AG20443 (cell line): ENCODE results near the gene TCF7L2.
A peak's percentile ranks its signal among the peaks of the same experiment; 100 is the strongest.
"Not testable (repeated sequence)": the region's sequence is repeated elsewhere in the genome, so short reads cannot be mapped to it uniquely, and the experiment has no call there.

Experiments
- DNase-seq: peaks from one replicate; pipeline ENCODE4 v3.0.0; 2012; ENCODE audit warnings: low spot score, mixed read lengths

Gene TCF7L2

DNA sequence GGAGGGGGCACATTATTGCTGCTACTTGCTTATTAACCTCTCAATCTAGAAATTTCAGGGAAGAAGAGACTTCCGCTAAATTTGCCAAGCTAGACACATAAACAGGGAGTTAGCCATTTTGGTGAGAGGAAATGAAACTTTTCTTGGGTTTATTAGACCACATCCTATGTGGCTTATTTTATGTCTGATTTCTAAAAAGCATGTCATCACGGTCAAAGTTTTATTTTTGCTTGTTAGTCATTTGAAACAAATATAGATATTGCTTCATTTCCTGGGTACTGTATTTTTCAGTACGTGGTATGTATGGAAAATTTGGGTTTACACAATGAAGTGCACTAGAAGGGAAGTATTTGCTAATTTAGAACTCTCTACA lies 144.1 kb downstream of the TCF7L2 start:
- DNase-seq = no peak

DNA sequence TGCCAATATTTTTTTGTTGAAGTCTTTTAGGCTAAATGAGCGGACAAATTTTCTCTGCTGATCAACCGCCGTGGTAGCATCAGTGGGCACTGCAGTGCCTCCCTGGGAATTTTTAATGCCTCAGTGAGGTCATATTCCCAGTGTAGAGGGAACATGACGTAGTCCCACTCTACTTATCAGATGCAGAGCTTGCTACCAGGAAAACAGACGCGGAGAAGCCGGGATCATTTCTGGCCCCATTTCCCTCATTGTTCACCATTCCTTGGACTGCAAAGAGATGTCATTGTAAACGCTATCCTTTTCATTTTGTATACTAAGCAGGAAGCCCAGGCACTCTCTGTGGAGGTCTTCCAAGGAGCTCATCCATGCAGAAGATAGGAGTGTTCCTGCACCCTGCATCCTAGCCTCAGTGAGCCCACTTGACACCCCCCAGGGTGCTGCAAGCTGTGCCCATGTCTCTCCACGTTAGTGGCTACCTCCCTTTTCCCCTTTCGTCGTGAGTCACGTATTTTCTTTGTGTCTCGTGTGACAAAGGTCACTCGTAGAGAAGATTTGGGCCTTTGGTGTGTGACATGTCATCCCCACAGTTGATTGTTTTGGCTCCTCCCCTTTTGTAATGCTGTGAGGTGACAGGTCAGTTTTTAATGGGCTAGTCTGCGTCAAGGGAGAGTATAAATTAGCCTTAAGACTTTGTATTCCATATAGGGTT lies 145.5 kb downstream of the TCF7L2 start:
- DNase-seq = no peak

DNA sequence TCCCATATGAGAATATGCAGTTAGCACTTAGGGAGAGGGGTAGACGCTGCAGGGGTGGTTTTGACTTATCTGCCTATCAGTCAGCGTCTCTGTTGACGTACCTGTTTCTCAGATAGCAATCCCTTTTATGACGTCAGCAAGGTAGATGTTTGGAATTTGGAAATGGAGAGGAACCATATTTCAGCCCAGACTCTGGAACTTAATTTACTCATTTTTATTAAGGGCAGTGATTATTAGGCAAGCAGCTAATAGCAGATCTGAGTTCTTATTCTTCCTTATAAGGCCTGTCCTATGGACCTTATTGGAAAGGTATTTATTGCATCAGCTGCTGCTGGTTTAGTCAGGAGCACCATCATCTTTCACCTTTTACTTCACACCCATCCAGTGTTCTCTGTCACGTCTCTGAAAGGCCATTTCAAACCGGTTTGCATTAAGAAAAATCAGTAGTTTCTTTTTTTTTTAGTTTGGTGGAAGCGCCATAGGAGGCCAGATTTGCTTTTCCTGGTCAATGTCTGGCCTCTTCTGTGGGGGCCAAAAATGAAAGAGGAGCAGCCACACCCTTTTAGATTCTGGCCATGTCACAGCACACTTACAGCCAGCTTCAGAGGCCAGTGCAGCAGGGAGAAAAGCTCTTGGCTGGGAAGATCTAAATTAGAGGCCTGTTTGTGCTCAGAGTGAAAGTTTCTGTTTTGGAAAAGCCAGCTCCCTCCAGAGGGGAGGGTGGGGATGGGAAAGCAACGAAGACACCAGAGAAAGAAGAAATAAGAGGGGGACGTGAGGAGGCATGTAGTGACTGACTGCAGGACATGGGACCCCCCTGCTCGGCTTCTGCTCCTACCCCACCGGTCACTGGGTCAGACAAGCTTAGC lies 146.3 kb downstream of the TCF7L2 start:
- peak; percentile 36 for DNase-seq

DNA sequence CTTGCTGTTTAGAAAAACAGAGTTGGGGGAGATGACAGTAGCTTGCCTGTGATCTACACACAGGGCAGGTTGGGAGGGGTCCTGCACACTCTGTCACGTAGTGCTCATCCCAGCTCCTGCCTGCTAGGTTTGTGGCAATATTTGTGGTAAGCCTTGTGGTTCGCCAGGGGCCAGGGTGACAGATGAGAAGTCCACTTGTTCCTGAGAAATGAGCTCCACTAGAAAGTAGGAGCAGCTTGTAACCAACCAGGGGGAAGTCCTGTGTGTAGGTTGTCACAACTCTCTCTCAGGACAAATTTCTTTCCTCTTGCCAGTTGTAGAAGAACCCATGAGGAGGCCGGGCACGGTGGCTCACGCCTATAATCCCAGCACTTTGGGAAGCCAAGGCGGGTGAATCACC lies 147.0 kb downstream of the TCF7L2 start:
- DNase-seq = no peak

DNA sequence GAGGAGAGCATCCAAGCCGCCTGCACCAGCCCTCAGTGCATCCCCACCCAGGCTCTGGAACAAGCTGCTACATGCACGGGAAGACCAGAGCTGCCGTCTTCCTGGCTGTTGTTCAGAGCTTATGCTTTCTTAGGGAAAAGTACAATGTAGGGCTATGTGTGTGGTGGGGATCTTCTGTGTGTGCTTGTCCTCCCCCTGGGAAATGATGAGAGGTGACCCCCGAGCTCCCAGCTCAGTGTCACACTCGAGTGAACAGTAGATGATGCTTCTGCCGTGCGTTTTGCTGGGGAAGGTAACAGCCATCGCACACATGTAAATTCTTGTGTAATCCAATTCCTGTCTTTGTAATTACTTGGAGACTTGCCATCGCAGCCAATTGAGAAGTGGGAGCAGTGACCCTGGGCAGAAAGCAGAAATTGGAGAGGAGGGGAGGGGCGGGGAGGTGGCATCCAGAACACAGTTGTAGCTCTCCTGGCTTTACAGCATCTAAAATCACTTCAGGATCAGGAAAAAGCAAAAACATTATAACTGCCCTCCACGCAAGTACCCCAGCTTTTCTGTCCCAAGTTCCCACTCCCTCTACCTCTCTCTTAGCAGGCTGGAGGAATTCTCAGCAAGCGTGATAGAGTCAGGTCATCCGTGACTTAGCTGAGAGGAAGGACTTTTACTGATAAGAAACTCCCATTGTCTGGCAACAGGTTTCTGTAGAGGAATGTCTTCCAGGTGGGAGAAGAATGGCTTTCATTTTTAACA lies 149.6 kb downstream of the TCF7L2 start:
- no peak for DNase-seq

DNA sequence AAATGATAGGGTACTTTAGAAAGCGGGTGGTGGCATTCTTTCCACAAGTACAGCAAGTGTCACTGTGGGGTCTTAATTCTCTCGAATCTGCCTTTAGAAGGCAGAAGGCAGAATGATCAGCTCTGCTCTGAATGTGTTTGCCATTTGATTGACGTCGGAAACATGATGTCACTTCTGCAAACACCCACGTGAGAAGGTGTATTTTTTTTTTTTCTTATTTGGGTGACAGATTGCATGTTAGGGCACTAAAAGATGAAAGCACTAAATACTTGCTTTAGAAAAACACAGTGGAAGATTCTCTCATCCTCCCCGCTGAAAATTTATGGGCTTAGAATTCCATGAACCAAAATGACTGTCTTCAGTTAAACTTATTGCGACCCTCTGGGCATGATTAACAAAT lies 150.2 kb downstream of the TCF7L2 start:
- no peak for DNase-seq

DNA sequence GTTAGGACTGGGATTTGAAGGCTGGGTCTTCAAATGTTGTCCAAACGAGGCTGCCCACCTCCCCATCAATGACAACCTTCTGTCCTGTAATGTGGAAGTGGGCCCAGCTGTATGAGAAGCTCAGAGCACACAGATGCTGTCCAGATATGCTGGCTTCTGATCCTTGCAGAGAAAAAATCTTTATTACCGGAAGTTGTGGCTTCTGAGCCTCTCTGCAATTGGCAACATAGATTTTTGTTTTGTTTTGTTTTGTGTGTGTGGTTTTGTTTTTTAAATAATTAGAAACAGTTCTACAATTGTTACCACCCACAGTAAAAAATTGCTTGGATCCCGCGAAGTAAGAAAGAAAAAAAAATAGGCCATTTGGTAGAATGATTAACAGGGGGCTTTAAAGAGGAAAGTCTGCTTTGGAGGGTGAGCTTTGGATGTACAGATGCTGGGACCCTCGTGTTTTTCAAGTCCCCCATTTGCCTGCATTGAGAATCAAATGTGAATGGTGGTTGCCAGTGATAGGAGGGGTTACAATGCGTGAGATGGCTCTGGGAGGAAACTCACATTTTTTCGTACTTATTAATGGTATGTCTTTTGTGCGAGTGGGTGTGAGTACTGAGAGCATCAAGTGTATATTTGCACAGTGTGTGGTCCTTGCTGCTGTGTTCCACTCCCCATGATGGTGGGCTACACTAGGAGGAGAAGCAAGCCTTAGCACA lies 153.2 kb downstream of the TCF7L2 start:
- peak; percentile 73 for DNase-seq

DNA sequence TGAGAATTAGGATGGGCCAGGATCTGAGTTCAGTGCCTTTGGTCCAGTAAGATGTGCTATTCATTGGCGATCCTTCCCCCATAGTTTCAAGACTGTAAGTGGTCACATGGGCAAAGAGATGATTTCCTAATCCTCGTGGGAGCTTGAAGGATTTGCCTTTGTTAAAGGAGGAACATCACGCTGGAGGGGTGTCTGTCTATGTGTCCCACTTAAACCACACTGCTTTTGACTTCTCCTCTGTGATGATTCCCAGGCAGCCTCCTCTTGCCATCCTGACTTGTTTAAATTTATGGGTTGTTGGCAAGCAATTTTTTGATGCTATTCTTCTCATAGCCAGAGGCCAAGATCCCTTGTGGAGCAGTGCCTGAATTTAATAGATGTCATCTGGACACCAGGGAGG lies 154.0 kb downstream of the TCF7L2 start:
- peak; percentile 34 for DNase-seq

DNA sequence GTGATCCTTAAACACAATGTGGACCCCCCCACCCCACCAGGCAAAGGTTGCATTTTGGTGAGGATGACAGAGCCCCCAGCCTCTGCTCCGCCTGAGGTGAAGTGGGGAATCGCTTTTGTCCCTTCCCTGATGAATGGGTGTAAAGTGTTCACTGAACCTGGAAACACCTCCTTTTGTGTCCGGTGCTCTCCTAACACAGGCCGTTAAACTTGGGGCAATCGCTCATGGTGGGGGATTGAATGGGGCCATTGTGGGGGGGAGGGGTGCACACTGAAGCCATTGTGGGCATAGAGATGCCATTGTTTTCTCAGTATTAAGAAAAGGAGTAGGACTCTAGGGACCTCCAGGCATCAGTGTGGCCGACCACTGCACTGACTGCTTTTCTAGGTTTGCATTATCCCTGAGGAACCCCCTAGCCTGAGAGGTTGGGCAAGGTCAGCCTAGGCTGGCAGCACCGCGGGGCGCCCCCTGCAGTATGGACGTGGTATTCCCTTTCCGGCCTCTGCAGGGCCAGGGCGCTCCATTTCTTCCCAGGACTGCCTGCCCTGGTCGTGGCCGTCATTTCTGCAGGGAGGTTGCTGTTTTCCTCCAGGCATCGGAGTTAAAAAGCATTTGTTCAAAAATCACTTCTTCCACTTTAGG lies 158.3 kb downstream of the TCF7L2 start:
- DNase-seq = no peak

DNA sequence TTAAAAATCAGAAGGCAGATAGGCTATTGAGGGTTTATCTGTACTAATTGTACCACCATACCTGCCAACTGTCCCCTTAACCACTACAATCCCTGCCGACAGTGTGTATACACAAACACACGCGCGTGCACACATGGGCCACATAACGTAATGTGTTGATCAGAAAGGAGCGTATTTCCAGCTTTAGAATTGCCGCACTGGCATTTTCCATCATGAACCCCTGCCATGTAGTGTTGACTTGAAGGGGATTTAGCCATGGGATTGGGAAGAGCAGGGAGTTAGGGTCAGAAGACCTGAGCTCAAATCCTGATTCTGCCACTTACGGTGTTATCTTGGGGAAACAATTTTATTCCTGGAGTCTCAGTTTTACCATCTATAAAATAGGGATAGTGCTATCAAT lies 158.9 kb downstream of the TCF7L2 start:
- DNase-seq = no peak

DNA sequence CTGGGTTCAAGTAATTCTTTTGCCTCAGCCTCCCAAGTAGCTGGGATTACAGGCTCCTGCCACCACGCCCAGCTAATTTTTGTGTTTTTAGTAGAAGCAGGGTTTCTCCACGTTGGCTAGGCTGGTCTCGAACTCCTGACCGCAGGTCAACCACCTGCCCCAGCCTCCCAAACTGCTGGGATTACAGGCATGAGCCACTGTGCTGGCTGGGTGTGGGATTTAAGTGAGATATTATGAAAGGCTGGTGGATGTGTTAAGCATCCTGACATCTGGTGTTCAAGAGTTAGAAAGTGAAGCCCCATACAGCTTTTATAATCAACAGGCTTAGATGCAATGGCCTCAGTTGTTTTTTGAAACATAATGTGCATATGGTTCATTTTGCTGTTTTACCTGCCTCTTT lies 159.4 kb downstream of the TCF7L2 start:
- DNase-seq = not testable (repeated sequence)

DNA sequence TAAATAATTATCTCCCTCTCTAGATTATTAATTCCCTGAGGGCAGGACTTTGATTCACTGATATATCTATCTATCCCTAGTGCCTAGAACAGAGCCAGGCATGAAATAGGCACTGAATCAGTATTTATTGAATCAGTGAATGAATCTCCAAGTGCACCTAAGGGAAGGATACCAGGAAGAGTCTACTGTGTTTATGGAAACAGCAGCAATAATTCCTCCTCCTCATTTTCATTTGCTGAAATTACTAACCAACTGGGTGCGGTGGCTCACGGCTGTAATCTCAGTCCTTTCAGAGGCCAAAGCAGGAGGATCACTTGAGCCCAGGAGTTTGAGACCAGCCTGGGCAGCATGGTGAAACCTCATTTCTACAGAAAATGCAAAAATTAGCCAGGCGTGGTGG lies 161.2 kb downstream of the TCF7L2 start:
- no peak for DNase-seq

DNA sequence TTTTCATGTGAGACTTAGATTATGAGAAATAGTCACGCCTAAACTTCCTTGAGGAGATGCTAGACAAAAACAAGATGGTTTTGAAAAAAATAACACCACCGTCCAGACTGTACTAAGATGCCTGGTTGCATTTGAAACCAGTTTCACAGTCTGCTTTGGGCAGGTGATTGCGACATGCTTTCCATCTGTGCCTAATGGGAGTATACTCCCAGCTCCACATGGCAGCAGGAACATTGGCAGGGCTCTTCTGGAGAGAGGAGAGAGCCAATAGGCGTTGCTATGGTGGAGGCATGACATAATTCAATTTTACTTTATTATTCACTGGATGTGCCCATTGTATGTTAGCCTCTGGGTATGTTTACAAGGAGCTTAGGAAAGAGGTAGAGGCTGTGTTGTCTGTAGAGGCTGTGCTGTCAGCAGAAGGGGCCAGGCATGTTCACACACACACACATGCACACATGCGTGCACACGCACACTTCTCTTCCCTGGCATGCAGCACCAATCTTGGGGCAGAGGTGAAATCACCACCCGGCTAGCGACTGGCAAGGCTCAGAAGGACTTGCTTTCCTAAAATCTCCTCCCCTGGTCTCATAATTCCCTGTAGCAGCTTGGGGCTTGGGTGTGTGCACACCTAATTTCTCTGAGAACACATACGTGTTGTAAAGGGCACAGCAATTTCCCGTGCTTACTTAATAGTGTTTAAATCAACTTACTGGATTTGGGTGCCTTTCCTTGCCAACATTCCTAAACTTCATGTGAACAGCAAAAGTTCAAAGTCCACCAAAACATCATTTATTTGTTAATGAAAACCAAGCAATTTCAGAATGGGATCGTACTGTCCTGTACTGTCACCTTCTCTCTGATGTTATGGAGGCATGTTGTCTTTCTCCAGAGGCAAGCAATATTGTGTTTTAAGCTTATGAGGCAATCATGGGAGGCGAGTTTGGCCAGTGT lies 162.1 kb downstream of the TCF7L2 start:
- peak; percentile 73 for DNase-seq

DNA sequence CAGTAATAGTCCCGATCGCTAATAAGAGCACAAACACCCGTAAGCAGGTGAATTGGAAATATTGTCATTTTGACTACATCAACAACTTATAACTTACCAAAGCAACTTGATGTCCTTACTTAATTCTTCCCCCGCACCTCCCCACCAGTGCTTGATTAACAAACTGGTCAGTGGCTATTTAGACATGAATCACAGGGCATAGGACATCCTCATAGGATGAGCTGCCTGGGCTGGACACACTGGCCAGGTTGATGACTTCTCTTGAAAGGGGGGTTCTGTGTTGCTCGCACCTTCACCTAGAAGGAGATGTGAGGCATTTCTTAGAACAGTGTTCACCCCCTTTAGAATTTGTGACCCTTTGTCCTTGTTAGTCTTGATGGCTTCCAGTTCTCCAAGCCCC lies 163.2 kb downstream of the TCF7L2 start:
- DNase-seq = no peak

DNA sequence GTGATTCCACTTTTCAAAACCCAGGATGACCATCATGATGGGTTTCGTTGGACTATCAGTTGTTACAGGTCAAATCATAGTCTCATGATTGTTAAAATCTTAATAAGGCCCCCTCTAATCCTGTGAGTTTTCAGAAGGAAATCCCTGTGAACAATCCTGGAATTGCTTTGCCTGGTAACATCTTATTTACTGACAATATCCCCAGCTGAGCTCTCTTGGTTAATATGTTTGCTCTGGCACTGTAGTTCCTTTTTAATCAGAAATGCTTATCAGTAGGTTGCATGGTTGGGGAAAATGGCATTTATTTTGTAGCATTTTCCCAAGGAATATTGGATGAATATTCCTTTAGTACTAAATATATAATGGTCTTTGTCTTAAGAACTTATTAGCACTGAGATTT lies 163.9 kb downstream of the TCF7L2 start:
- DNase-seq = no peak

DNA sequence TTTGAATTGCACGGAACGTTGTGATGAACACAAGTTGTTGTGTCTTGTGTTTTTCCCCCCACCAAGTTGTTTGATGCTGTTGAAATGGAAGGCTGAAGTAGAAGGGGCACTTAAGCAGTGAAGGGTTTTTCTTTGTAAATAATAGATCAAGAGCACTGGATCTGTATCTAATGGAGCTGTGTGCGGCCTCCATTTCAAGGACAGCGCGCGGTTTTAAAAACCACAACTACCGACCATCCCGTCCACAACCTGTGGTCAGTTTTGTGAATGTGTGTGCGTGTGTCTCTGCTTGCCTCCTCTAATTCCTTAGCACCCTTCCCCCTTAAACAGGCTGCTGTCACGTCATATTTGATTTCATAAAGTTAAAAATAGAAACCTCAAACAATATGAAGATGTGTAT lies 165.5 kb downstream of the TCF7L2 start:
- no peak for DNase-seq

DNA sequence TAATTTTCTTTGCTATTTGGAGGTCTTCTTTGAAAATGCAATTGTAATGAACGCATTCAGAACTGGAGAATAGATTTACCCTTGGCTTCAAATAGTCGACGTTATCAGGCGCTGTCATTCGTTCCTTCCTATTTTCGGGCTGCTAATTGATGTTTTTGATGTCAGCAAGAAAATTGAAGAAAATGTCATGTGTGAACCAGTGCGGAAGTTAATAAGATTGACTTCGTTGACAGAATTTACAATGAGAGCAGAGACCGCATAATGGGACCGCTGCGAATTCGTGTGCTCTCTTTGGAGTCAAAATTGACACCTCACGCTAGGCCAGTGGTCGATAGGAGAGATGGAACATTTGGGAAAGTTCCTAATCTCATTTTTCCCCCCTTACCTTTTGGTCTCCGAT lies 168.8 kb downstream of the TCF7L2 start:
- DNase-seq = no peak

DNA sequence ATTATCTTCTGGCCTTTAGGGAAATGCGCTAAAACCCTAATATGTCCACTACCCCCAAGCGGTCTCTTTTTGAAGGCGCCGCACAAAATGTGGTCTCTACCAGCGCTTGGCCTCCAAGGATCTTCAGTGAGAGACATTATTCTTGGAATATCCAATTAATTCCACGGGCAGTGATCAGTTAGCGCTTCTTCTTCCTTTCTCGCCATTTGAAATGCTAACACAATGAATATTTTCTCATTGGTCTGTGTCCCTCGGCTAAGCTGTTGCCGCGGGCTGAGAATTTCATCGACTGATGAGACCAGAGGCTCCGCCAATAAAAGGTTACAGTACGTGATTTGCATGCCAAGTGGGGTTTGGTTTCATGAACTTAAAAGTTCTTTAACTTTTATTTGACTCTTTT lies 169.8 kb downstream of the TCF7L2 start:
- DNase-seq = no peak

DNA sequence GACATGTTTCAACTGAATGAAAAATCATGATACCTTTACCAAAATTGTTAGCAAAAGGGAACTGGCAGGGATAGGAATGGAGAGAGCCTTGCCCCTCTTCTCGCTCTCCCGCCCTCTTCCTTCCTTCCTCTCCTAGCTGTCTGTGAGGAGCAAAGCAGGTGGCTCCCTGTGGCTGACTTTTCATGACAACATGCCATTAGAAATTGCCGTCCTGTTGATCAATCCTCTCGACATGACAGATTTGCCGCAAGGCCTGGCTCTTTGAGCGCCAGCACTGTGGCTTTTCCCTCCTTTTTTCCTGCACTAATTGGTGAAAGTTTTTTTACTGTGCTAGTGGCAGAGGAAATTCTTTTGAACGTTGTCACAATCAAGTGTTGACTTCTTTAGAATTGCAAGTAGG lies 171.1 kb downstream of the TCF7L2 start:
- no peak for DNase-seq

DNA sequence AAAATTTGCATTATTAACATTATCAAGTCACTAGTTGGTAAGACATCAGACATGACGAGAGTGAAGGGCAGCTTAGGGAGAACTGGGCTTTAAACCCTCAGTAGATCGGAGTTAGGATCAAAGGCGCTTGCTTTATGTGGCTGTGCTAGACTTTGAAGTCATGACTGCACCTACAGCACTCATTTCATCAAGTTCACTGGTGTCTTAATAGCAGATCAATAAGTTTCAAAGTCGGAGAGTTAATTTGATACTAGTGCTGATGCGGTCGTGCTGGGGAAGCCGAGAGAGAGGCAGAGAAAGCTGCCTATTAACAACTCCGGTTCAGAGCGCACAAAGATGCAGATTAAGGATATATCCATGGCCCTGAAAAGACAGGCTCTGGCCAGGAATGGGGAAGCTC lies 172.9 kb downstream of the TCF7L2 start:
- DNase-seq = no peak

DNA sequence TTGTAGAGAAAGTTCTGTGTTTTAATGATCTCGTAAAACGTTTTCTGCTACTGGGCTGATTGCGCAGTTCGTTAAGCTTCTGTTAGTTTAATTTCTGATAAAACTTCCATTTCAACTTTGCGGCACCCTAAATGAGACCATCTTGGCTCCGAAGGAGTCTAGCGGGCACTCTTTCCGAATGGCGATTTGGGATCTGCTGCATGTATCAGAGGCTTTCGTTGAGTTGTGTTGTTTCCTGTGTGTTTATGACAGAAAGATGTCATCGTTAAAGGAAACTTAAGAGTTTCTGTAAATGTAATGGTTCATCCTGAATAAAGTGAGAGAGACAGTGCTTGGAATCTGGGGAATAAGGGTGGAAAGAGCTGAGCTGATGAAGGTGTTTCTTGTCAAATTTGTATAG lies 174.7 kb downstream of the TCF7L2 start:
- no peak for DNase-seq
